ES-I3 (cell line): ENCODE data around the gene ZNF787.
"Not testable (repeated sequence)": the region's sequence is repeated elsewhere in the genome, so short reads cannot be mapped to it uniquely, and the experiment has no call there.

Source experiments
- H3K36me3 ChIP-seq: 2 replicates; pipeline ENCODE4 v1.6.1; 2013; ENCODE audit warnings: mild to moderate bottlenecking, low read length, control low read depth, moderate library complexity; ENCODE audit not compliant: insufficient read depth
- H3K4me1 ChIP-seq: 2 replicates; pipeline ENCODE4 v1.6.1; 2013; ENCODE audit warnings: mild to moderate bottlenecking, control low read depth, low read length; ENCODE audit not compliant: insufficient read depth
- H3K9ac ChIP-seq: 2 replicates; pipeline ENCODE4 v1.6.1; 2013; ENCODE audit warnings: low read depth, mild to moderate bottlenecking, low read length, moderate library complexity
- H3K9me3 ChIP-seq: 2 replicates; pipeline ENCODE4 v1.6.1; 2013; ENCODE audit warnings: mild to moderate bottlenecking, low read length, moderate library complexity; ENCODE audit not compliant: control insufficient read depth, insufficient read depth

The ZNF787 gene

DNA sequence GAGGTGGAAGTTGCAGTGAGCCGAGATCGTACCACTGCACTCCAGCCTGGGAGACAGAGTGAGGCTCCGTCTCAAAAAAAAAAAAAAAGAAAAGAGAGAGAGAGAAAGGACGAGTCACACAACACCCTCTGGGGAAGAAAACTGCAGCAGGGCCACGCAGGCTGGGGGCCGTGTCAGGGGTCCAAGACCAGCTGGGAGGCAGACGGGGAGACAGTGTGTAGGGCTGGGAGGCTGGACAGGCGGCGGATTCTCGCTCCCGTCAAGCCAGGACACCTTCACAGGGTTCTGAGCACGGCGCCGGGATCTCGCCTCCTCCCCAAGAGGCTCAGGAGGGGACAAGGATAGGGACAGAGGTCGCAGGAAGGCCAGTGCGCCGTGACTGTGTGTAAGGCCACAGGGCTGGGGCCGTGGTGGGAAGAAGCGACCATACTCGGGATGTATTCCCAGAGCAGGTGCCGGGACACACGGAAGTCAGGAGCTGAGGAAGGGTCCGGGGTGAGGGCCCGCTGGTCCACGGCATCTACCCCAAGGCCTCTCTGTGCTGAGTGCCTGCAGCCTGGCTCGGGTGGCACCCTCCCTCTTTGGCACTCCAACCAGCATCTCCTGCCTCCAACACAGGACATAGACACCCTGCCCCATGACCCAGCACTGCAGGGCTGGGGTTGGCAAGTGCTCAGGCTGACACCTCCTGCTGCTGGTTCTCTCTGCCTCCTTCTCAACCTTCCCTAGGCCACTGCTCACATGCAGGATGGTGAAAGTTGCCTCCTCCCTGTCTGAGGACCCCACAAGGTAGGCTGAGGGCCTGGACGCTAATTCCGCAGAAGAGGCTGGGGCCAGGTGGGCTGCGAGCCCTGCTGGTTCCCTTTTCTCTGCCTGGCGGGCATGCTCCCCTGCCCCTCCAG, 21.2 kb downstream of the ZNF787 start:
- peaks cover 5% of the 10 kb centered on the region for H3K36me3 ChIP-seq
- H3K9me3 ChIP-seq: no peaks in the 10 kb centered on the region
- no peak overlapping the region for H3K9ac ChIP-seq
- no peaks in the 10 kb centered on the region for H3K4me1 ChIP-seq

DNA sequence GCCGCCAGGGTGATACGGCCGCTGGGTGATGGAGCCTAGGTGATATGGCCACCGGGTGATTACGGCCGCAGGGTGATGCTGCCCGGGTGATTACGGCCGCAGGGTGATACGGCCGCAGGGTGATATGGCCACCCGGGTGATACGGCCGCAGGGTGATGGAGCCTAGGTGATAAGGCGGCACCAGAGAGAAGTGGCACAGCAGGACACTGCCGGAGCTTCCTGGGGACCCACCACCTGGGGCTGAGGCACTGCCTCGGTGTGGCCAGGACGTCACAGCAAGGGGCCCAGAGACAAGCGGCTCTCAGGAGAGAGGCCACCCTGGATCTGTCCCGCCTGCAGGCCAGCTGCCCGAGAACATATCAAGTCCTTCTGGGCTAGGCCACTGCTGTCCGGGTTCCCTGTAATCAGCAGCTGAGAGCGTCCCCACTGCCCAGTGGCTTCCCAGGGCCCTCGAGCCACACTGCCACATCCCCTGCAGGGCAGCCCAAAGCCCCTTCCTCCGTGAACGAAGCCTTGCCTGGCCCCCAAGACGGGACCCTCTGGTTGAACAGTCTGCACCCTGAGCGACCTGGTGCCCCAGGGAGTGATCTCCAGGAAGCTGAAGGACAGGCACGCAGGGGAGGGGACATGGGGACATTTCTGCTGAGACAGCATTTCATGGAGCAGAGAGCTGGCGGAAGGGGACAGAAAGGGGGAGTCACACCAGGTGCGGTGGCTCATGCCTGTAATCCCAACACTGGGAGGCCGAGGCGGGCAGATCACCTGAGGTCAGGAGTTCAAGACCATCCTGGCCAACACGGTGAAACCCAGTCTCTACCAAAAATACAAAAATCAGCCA, 22.1 kb downstream of the ZNF787 start:
- no peaks in the 10 kb centered on the region for H3K9me3 ChIP-seq
- no peaks in the 10 kb centered on the region for H3K4me1 ChIP-seq
- H3K36me3 ChIP-seq: peaks cover 5% of the 10 kb centered on the region
- H3K9ac ChIP-seq: no peak overlapping the region

DNA sequence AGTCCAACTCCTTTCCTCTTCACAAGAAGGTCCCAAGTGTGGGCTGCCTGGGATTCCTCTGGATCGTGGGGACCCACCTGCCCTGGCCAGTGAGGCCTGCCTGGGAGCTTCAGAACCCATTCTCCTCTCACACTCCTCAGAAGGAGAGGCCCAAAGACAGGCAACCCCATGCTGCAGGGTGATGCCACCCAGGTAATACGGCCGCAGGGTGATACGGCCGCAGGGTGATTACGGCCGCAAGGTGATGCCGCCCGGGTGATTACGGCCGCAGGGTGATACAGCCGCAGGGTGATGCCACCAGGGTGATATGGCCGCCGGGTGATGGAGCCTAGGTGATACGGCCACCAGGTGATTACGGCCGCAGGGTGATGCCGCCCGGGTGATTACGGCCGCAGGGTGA, 22.9 kb downstream of the ZNF787 start:
- H3K36me3 ChIP-seq, H3K4me1 ChIP-seq, H3K9ac ChIP-seq, H3K9me3 ChIP-seq: not testable (repeated sequence)

DNA sequence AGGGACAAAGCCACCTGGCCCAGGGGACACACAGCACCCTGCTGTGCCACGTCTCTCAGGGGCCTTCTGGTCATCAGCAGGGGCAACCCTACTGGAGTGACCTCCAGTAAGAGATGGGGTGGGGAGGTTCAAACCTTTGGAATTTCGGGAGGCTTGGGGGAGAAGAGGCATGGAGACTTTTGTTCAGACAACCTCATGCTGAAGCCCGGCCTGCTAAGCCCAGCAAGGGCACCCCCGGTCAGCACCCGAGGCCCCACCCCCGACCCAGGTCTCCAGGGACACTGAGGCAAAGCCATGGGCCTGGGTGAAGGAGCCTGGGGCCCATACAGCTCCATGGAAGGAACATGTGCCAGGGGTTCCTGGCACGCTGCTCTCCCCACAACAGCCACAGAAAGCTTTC, 23.3 kb downstream of the ZNF787 start:
- Histone ChIP-seq H3K36me3 (peaks cover 10% of the 10 kb centered on the region), H3K9me3 (peaks cover 7% of the 10 kb centered on the region; the same call in 1 of the 2 replicates)

DNA sequence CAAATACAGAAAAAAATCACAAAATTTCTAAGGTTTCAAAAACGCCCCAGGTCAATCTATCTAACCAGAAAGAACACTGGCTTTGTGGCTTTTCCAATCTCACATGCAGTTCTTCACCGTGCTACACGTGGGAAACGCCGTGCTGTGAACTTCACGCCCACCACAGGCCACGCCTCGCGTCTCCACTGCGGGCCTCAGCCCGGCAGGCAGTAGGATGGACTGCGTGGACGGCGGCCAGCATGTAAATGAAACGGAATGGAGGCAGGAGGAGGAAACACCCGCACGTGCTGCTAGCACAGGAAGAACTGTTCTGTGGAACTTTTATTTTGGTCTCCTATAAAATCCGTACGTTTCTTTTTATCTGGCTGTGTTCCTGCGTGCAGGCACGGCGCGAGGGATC, 23.8 kb downstream of the ZNF787 start:
- peaks cover 10% of the 10 kb centered on the region for H3K36me3 ChIP-seq
- H3K4me1 ChIP-seq: no peaks in the 10 kb centered on the region
- H3K9me3 ChIP-seq: peaks cover 7% of the 10 kb centered on the region; the same call in 1 of the 2 replicates
- H3K9ac ChIP-seq: no peak overlapping the region

More for the DNA sequence above, 23.3 kb downstream of the ZNF787 start:
- Histone ChIP-seq H3K9ac (no peak overlapping the region), H3K4me1 (no peaks in the 10 kb centered on the region)

DNA sequence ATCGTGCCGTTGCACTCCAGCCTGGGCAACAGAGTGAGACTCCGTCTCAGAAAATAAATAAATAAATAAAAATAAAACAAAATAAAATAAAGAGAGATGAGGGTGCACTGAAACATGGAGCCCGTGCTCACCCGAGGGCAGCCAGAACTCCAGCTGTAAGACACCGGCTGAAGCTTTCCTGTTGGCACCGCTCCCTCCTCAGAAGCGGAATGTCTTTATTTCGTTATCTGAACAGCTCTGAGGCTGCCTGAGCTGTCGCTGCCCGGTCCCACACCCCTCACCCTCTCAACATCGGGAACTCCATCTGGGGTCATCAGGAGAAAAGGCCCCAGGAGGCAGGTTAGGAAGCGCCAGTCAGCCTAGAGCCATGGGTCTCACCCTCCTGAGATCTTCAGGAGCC, 24.4 kb downstream of the ZNF787 start:
- H3K9ac ChIP-seq: no peak overlapping the region
- peaks cover 10% of the 10 kb centered on the region for H3K36me3 ChIP-seq
- no peaks in the 10 kb centered on the region for H3K4me1 ChIP-seq
- H3K9me3 ChIP-seq: peaks cover 7% of the 10 kb centered on the region; the same call in 1 of the 2 replicates

DNA sequence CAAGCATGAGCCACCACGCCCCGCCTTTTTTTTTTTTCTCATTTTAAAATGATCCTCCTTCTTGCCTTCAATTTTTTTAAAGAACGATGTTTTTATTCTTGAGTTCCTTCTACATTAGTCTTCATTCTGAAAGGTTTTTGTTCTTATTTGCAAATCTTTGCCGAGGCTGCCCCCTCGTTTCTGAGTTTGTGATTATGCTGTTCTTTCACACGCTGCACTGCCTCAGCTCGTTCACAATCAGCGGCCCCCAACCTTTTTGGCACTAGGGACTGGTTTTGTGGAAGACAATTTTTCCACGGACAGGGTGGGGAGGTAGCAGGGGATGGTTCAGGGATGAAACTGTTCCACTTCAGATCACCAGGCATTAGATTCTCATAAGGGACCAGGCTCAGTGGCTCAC, 26.6 kb downstream of the ZNF787 start:
- Histone ChIP-seq H3K36me3 (peaks cover 10% of the 10 kb centered on the region), H3K9me3 (peaks cover 7% of the 10 kb centered on the region; the same call in 1 of the 2 replicates), H3K4me1 (0 out of 2 replicates have a peak, but pooled peaks cover 4% of the 10 kb centered on the region), H3K9ac (no peak overlapping the region)

DNA sequence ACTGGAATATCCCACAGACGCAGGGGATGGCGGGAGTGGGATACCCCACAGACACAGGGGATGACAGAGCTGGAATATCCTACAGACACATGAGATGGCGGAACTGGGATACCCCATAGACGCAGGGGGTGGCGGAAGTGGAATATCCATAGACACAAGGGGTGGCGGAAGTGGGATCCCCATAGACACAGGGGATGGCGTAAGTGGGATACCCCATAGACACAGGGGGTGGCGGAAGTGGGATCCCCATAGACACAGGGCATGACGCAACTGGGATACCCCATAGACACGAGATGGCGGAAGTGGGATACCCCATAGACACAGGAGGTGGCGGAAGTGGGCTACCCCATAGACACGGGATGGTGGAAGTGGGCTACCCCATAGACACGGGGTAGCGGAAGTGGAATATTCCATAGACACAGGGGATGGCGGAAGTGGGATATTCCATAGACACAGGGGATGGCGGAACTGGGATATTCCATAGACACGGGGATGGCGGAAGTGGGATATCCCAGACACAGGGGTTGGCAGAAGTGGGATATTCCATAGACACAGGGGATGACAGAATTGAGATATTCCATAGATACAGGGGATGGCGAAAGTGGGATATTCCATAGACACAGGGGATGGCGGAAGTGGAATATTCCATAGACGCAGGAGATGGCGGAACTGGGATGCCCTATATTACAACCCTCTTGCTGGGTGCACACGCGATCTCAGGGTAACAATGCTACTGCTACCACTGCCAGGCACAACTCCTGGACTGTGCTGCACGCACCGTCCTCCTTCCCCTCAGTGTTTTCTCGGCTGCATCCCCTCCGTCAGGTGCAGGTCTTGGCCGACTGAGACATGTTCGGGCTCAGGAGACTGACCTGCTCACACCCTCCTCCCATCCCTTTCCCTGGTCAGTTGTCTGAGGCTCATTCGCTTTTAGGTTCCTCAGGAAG, 28.1 kb downstream of the ZNF787 start:
- H3K4me1 ChIP-seq: 0 out of 2 replicates have a peak, but pooled peaks cover 4% of the 10 kb centered on the region
- H3K36me3 ChIP-seq: peaks cover 10% of the 10 kb centered on the region
- H3K9me3 ChIP-seq: peaks cover 7% of the 10 kb centered on the region; the same call in 1 of the 2 replicates
- no peak overlapping the region for H3K9ac ChIP-seq

DNA sequence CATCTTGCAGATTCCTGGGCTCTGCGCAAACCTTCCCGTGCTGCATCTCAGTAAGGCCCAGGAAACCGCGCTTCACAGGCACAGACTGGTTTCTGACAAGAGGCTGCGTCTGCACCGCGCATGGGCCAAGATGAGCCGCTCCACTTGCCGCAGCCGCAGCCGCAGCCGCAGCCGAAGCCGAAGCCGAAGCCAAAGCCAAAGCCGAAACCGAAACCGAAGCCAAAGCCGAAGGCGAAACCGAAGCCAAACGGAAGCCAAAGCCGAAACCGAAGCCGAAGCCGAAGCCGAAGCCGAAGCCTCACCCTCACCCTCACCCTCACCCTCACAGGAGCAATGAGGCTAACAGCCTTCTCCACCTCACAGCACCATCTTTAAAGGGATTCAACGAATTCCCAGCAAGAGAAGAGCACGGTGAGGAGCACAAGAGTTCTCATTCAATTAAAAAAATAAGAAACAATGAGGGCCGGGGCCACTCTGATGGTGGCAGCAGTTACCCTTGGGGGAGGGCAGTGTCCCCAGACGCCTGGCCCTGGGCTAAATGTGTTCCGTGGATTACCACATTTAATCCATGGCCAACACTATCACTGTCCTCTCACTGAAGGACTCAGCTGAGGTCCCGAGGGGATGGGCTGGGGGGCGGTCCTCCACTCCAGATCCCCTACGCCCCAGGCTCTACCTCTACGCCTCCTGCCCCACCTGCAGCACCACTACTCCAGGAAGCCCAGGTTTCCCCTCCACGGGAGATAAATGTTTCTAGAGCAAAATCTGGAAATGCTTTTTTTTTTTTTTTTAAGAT, 29.1 kb downstream of the ZNF787 start:
- H3K36me3 ChIP-seq: peaks cover 7% of the 10 kb centered on the region

DNA sequence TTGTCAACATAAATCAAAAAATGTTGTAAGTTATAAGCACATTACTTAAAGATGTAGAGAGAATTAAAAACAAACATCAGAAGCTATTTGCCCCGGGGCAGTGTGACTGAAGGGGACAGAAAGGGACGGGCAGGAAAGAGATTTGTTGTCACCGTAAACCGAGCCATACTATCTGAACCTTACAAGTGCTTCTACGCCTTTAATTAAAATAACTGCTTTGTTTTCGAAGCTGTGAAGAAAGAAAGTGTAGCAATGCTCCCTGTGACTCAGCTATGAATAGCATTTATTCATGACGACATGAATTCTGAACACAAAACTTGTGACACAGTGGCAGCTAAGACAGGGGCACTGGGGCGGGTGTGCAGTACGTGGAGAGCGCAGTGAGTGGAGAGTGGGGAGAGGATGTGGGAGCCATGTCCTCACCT, 30.0 kb downstream of the ZNF787 start:
- H3K9ac ChIP-seq: no peak overlapping the region
- H3K36me3 ChIP-seq: peaks cover 7% of the 10 kb centered on the region
- peaks cover 7% of the 10 kb centered on the region; the same call in 1 of the 2 replicates for H3K9me3 ChIP-seq
- H3K4me1 ChIP-seq: 0 out of 2 replicates have a peak, but pooled peaks cover 4% of the 10 kb centered on the region

More for the DNA sequence above, 29.1 kb downstream of the ZNF787 start:
- Histone ChIP-seq H3K4me1 (0 out of 2 replicates have a peak, but pooled peaks cover 4% of the 10 kb centered on the region), H3K9ac (no peak overlapping the region), H3K9me3 (peaks cover 7% of the 10 kb centered on the region; the same call in 1 of the 2 replicates)

DNA sequence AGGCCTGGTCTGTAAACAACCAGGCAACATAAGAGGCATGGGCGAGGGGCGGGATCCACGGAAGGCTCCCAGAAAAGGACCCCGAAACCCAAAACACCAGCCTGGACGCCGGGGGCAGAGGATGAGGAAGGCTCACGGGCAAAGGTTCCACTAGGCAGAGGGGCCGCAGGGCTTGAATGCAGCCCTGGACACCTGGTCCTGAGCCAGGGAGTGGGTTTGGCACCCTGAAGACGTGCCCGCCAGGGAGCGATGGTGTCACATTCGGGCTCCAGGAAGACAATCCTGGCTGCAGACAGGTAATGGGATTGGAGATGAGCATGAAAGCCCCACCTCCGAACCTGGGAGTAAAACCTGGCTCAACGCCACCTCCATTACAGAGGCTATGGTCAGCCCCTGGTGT, 31.8 kb downstream of the ZNF787 start:
- no peak overlapping the region for H3K9ac ChIP-seq
- H3K4me1 ChIP-seq: peaks cover 9% of the 10 kb centered on the region; the same call in 1 of the 2 replicates
- H3K9me3 ChIP-seq: peaks cover 7% of the 10 kb centered on the region; the same call in 1 of the 2 replicates
- H3K36me3 ChIP-seq: peaks cover 5% of the 10 kb centered on the region

DNA sequence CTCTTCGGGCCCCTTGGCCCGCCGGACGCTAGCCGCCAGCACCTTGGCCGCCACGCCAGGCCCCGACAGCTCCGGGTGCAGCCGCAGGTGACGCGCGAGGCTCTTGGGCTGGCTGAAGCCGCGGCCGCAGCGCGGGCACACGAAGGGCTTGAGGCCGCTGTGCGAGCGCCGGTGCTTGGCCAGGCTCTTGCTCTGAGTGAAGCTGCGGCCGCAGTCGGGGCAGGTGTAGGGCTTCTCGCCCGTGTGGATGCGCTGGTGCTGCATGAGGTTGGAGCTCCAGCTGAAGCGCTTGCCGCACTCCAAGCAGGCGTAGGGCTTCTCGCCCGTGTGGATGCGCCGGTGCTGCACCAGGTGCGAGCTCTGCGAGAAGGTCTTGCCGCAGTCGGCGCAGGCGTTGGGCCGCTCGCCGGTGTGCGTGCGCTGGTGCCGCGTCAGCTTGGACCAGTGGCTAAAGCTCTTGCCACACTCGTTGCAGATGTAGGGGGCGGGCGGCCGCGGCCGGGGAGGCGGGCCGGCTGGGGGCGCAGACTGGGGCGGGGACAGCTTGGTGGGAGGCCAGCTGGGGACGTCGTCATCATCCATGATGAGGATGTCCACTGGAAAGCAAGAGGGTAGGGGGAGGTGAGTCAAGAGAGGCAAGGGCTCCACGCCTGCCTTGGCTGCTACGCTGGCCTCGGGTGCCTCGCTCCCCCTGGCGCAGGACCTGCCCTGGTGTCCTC, 32.4 kb downstream of the ZNF787 start:
- H3K36me3 ChIP-seq: peaks cover 5% of the 10 kb centered on the region; the same call in 1 of the 2 replicates
- peaks cover 7% of the 10 kb centered on the region; the same call in 1 of the 2 replicates for H3K9me3 ChIP-seq
- H3K9ac ChIP-seq: no peak overlapping the region
- peaks cover 9% of the 10 kb centered on the region; the same call in 1 of the 2 replicates for H3K4me1 ChIP-seq
